HG02973 (cell line): ENCODE results near the gene ABCC4.
A peak's percentile ranks its signal among the peaks of the same experiment; 100 is the strongest.
"Not testable (repeated sequence)": the region's sequence is repeated elsewhere in the genome, so short reads cannot be mapped to it uniquely, and the experiment has no call there.

Experiments used
- ATAC-seq: cut with Tn5 transposase; IDR thresholded peaks from one replicate; pipeline ENCODE4 v1.9.1; 2021; ENCODE audit warnings: moderate library complexity; ENCODE audit not compliant: unreplicated experiment

Gene ABCC4

GRCh38 chr13:95300625-95301182 lies 547 bp downstream of the ABCC4 start:
- ATAC-seq: peak; percentile 32

GRCh38 chr13:95298971-95299621 lies 2.2 kb downstream of the ABCC4 start:
- ATAC-seq: no peak

GRCh38 chr13:95298169-95298965 lies 2.9 kb downstream of the ABCC4 start:
- ATAC-seq: no peak

GRCh38 chr13:95296326-95296925 lies 4.8 kb downstream of the ABCC4 start:
- ATAC-seq: no peak

- ATAC-seq: no peak
These were observed 6.2 kb downstream of the ABCC4 start for GRCh38 chr13:95295026-95295425.

- no peak for ATAC-seq
These were observed 8.6 kb downstream of the ABCC4 start for GRCh38 chr13:95292622-95293021.

GRCh38 chr13:95289901-95290300 lies 11.3 kb downstream of the ABCC4 start:
- ATAC-seq: not testable (repeated sequence)

- ATAC-seq: no peak
These were observed 12.2 kb downstream of the ABCC4 start for GRCh38 chr13:95289020-95289444.

- no peak for ATAC-seq
These were observed 16.8 kb downstream of the ABCC4 start for GRCh38 chr13:95284436-95284835.

- no peak for ATAC-seq
These were observed 22.2 kb downstream of the ABCC4 start for GRCh38 chr13:95279016-95279415.

GRCh38 chr13:95276037-95276505 lies 25.2 kb downstream of the ABCC4 start:
- ATAC-seq: no peak

- no peak for ATAC-seq
These were observed 25.8 kb downstream of the ABCC4 start for GRCh38 chr13:95275322-95276036.

- ATAC-seq: not testable (repeated sequence)
These were observed 27.6 kb downstream of the ABCC4 start for GRCh38 chr13:95273592-95274132.

- ATAC-seq: not testable (repeated sequence)
These were observed 29.2 kb downstream of the ABCC4 start for GRCh38 chr13:95272076-95272475.

GRCh38 chr13:95269756-95270155 lies 31.5 kb downstream of the ABCC4 start:
- ATAC-seq: no peak

- not testable (repeated sequence) for ATAC-seq
These were observed 32.7 kb downstream of the ABCC4 start for GRCh38 chr13:95268343-95269065.

- no peak for ATAC-seq
These were observed 33.4 kb downstream of the ABCC4 start for GRCh38 chr13:95267662-95268342.

GRCh38 chr13:95264225-95264624 lies 37.0 kb downstream of the ABCC4 start:
- no peak for ATAC-seq

GRCh38 chr13:95262837-95263384 lies 38.3 kb downstream of the ABCC4 start:
- no peak for ATAC-seq
